ENCODE measurements around the gene SPTLC3.

Gene SPTLC3

DNA sequence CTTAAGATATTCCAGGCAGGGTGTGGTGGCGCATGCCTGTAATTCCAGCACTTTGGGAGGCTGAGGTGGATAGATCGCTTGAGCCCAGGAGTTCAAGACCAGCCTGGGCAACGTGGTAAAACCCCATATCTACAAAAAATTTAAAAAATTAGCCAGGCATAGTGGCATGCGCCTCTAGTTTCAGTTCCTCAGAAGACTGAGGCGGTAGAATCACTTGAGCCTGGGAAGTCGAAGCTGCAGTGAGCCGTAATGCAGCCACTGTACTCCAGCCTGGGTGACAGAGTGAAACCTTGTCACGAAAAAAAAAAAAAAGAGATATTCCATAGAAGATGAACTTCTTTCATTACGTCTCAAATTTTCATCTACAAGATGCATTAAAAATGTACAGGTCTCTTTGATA is 165.6 kb downstream of the SPTLC3 start:
- TF ChIP-seq, protein P1, sequence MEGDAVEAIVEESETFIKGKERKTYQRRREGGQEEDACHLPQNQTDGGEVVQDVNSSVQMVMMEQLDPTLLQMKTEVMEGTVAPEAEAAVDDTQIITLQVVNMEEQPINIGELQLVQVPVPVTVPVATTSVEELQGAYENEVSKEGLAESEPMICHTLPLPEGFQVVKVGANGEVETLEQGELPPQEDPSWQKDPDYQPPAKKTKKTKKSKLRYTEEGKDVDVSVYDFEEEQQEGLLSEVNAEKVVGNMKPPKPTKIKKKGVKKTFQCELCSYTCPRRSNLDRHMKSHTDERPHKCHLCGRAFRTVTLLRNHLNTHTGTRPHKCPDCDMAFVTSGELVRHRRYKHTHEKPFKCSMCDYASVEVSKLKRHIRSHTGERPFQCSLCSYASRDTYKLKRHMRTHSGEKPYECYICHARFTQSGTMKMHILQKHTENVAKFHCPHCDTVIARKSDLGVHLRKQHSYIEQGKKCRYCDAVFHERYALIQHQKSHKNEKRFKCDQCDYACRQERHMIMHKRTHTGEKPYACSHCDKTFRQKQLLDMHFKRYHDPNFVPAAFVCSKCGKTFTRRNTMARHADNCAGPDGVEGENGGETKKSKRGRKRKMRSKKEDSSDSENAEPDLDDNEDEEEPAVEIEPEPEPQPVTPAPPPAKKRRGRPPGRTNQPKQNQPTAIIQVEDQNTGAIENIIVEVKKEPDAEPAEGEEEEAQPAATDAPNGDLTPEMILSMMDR (IDR thresholded peaks at IDR 0.05; ENCODE audit: low read depth, low read length), result no peak
- DNase-seq (ENCODE audit: low read depth in 2 of 2), result no peak
- H3K4me3 ChIP-seq (replicated peaks in 1 of 2; ENCODE audit: low read depth in 2 of 2, low read length in 2 of 2), result no peak overlapping the region

DNA sequence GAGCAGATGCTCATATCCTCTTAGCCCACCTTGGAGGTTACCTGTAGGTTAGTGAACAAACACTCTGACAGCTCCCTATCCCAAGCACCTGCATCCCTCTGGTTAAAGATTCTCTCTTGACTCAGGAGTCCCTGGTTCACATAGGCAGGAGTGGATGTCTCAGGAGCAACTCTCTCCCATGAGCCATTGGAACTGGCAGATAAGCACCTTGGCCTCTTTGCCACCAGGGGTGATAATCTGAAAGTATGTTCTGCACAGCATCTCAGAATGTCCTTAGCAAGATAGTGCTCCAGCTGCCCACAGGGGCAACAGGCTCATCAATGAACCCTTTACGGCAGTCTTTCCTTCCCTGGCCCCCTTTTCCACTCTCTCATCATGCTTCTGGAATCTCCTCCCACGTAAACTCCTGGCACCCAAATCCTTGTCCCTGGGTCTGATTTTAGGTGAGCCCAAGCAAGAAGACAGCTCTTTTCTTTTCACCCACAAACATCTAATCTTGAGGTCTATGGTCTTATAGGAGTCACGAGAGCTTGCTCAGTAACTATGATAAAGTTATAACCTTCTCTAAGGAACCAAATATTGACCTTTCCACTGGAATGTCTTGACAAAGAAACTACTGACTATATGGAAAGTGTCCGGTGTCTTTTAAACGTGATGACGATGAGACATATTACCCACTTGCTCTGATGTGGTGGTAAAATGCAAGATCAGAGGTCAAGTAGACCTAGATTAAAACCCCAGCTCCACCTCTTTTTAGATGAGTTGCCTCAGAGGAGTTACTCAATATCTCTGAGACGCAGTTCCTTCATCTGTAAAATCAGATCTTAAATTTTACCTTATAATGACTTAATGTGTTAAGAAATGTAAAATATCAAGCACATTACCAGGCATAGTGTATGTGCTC is 172.5 kb downstream of the SPTLC3 start:
- TF ChIP-seq, protein P1 (IDR thresholded peaks at IDR 0.05; ENCODE audit: low read depth, low read length), result no peak
- H3K4me3 ChIP-seq (replicated peaks in 1 of 2; ENCODE audit: low read depth in 2 of 2, low read length in 2 of 2), result no peak overlapping the region
- DNase-seq (ENCODE audit: low read depth in 2 of 2), result no peak

DNA sequence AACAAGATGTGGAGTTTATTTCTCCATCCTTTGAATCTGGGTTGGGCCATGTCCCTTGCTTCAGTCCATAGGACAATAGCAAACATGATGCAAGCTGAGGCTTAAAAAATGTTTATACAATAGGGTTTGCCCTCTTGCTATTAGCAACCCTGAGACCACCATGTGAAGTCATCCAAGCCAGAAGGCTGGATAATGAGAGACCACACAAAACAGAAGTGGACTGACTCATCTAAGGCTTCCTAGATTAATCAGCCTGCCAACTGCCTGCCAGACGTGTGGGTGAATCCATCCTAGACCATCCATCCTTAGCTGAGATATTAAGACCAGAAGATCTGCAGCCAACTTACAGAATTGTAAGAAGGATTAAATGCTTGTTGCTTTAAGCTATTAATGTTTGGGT is 174.2 kb downstream of the SPTLC3 start:
- DNase-seq (ENCODE audit: low read depth in 2 of 2), result no peak
- TF ChIP-seq, protein P1 (IDR thresholded peaks at IDR 0.05; ENCODE audit: low read depth, low read length), result no peak
- H3K4me3 ChIP-seq (replicated peaks in 1 of 2; ENCODE audit: low read depth in 2 of 2, low read length in 2 of 2), result no peak overlapping the region

DNA sequence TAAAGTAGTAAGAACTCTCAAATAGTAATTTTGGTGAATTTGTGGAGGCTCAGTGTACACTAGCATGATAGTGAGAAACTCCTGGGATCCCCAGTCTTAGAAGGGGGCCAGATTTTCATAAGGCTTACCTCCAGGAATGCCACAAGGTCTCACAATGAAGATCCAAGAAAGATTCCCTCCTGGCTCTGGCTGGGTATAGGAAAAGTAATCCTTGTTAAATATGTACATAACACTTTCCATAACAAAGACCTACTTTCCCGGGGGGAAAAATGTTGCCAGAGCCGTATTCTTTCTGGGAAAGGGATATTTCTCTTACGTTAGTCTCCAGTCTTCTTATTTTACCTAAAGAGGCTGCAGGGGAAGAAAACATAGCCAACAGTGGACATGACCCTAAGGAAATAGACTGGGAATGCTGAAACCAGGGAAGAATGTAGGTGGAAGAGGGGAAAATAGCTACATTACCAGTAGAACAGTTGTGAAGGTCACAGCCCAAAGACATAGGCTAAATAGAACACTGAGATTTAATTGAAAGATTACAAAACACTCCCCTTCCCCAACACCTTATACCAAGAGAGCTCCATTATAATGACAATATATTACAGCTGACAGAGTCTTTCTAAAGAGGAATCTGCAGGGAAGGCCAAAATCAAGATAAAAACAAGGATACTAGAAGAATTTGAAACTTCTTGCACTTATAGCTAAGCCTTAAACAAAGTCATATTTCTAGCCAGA is 177.4 kb downstream of the SPTLC3 start:
- DNase-seq (ENCODE audit: low read depth in 2 of 2), result no peak
- TF ChIP-seq, protein P1 (IDR thresholded peaks at IDR 0.05; ENCODE audit: low read depth, low read length), result no peak
- no peak overlapping the region for H3K4me3 ChIP-seq (replicated peaks in 1 of 2; ENCODE audit: low read depth in 2 of 2, low read length in 2 of 2)

DNA sequence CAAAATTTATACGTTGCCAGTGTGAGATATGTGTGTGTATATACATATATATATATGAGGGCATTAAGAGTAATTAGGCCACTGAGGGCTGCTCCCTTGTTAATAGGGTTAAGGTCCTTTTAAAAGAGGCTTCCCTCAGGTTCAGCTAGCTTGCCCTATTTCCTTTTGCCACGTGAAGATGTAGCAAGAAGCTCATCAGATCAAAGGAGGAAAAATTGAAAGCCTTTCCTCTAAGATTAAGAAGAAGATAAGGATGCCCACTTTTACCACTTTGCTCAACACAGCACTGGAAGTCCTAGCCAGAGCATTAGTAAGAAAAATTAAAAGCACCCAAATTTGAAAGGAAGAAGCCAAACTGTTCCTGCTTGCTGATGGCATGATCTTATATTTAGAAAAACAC is 179.1 kb downstream of the SPTLC3 start:
- DNase-seq (ENCODE audit: low read depth in 2 of 2), result no peak
- H3K4me3 ChIP-seq (replicated peaks in 1 of 2; ENCODE audit: low read depth in 2 of 2, low read length in 2 of 2), result no peak overlapping the region
- TF ChIP-seq, protein P1 (IDR thresholded peaks at IDR 0.05; ENCODE audit: low read depth, low read length), result no peak

DNA sequence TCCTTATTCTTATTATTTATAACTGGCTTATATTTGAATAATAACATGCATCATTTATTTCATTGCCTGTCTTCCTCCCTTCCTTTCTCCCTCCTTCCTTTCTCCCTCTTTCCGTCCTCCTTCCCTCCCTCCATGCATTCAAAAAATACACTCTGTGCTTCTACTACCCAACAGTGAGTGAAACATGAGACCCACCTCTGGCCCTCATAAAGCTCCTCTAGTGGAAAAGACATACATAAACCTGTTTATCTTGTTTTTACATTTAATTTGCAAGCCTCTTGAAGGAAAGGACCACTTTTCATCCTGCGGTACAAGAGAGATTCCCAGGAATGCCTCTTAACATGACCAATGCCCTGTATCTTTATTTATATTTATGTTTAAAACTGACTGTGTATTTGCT is 190.5 kb downstream of the SPTLC3 start:
- no peak for DNase-seq (ENCODE audit: low read depth in 2 of 2)
- TF ChIP-seq, protein P1 (IDR thresholded peaks at IDR 0.05; ENCODE audit: low read depth, low read length), result no peak
- no peak overlapping the region for H3K4me3 ChIP-seq (replicated peaks in 1 of 2; ENCODE audit: low read depth in 2 of 2, low read length in 2 of 2)

All from cardiac fibroblast (primary cell).